HG03565 (cell line): ENCODE data around the gene APBA2.
"Not testable (repeated sequence)": the region's sequence is repeated elsewhere in the genome, so short reads cannot be mapped to it uniquely, and the experiment has no call there.

ENCODE experiments used
- ATAC-seq: cut with Tn5 transposase; IDR thresholded peaks from one replicate; pipeline ENCODE4 v1.9.1; 2021; ENCODE audit warnings: mild to moderate bottlenecking, moderate library complexity; ENCODE audit not compliant: unreplicated experiment

Gene APBA2

DNA sequence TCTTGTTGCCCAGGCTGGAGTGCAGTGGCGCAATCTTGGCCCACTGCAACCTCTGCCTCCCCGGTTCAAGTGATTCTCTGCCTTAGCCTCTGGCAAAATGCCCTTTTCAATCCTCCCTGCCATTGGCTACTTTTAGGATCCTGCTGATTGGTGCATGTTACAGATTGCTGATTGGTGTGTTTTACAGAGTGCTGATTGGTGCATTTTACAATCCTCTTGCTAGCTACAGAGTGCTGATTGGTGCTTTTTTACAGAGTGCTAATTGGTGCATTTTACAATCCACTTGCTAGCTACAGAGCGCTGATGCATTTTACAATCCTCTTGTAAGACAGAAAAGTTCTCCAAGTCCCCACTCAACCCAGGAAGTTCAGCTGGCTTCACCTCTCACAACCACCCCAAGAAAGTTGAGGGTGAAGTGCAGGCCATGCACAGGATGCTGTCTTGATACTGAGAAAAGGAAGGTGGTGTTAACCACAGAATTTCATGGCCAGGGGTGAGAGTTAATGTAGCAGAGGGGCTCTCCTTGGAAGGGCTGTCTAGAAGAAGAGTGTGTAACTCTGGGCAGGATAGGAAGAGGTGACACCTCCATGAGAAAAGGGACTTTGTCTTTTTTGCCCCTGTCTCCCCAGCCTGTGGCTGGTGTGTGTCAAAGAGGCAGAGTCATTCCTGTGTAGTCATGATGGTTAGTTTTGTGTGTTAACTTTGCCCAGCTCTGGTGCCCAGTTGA is 145.9 kb downstream of the APBA2 start:
- no peak for ATAC-seq

DNA sequence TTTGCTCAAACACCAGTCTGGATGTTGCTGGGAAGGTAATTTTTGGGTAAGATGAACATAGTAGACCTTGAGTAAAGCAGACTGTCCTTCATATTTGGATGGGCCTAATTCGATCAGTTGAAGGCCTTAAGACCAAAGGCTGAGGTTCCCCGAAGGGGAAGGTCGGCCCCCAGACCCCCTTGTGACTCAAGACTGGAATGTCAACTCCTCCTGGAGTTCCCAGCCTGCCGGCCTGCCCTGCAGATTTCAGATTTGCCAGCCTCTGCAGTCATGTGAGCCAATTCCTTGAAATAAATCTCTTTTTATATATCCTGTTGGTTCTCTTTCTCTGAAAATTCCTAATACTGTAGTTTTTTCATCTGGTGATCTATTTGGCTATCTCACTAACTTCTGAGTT is 146.5 kb downstream of the APBA2 start:
- no peak for ATAC-seq

DNA sequence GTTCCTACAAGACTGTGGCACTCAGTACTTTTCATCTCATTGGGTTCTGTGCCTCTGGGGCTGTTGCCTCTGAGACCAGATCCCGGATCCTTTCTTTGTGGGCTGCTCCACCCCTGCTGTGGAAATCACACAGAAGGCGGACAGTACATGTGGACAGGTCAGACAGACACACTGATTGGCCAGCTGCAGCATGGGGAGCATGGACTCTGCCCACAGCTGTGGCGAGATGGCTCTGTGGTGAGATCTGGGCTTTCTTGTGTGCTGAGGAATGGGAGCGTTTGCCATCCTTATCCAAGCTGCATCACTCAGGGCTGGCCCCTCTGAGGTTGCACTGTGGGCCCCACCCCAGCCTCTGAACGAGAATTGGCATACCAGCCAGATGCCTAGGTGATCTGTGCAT is 147.0 kb downstream of the APBA2 start:
- no peak for ATAC-seq

DNA sequence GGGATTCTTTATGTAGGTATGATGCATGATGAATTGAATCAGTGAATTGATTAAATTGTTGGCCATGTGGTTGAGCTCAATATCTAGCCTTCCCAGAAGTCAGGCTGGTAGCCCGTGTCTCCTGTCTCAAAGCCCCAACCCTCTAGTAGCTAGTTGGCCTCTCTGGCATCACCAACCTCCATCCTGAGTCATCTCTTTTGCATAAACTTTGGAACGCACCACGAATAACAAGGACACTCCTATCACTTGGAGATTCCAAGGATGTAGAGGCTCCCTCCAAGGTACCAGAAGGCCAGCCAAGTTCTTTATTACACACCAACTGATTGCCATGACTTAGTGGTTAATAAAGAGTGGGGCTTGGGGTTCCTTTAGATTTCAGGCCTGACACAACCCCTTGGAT is 148.4 kb downstream of the APBA2 start:
- ATAC-seq, result no peak

DNA sequence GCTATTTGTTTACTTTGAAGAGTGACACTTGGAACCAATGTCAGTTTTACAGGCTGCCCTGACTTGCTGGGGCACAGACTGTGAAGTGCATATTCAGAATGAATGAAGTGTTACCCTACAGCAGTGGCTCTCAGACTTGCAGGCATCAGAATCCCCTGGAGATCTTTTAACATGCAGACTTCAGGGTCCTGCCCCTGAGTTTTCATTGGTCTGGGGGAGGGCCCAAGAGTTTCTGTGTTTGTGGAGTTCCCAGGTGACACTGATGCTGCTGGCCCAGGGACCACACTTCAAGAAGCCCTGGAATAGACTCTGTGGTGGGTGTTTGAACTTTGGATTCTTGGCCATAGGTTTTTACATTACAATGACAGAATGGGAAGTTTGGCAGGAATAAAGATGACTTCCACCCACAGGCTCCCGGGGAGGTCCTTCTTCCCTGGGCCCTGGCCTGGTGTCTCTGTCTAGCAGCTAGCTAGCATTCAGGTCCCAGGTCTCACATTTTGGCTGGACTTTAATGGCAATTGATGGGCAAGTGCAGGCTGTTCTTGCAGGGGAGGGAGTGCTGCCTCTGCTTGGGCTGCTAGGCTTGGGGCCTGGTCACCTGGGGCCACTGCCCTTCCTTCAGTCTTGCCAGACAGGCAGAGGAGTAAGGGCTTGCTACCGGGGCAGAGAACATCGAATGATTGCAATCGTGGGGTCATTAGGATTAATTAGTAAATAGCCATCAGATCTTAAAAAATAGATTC is 149.0 kb downstream of the APBA2 start:
- no peak for ATAC-seq

DNA sequence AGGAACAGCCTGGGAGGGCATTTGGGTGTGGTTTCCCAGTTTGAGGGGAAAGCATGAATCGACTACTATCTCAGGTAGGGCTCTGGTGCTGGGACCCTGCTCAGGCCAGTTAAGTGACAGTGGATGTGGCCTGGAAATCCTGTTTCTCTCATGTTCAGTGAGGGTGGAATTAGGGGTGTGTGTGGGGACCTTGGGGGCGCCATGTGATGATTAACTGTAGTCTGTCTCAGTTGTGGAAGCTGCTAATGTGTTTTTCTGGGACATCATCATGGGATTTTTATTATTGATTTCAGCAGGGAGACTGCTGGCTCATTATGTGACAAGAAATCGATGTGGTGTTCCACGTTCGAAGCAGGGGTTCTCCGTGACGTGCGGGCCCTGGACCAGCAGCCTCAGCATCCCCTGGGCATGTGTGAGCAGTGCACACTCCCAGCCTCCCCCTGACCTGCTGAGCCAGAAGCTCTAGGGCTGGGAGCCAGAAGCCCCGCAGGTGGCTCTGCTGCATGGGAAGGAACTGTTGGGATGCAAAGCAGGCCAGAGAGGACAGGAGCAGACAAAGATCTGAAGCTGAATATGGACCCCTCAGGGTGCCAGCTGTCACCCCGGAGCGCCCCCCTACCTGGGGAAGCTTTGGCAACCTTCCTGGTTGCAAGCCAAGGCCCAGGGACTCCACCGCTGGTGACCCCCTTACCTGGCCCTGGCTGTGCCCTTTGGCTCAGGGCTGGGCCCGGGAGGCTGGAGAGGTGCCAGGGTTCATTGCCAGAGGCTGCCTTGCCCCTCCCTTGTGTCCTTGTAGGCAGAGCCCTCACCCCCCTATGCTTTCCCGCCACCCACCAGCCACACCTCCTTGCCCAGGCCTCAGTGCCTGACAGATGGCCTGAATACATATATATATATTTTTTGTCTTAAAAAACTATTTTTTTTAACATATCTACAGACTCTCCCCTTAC is 149.8 kb downstream of the APBA2 start:
- ATAC-seq, result no peak

DNA sequence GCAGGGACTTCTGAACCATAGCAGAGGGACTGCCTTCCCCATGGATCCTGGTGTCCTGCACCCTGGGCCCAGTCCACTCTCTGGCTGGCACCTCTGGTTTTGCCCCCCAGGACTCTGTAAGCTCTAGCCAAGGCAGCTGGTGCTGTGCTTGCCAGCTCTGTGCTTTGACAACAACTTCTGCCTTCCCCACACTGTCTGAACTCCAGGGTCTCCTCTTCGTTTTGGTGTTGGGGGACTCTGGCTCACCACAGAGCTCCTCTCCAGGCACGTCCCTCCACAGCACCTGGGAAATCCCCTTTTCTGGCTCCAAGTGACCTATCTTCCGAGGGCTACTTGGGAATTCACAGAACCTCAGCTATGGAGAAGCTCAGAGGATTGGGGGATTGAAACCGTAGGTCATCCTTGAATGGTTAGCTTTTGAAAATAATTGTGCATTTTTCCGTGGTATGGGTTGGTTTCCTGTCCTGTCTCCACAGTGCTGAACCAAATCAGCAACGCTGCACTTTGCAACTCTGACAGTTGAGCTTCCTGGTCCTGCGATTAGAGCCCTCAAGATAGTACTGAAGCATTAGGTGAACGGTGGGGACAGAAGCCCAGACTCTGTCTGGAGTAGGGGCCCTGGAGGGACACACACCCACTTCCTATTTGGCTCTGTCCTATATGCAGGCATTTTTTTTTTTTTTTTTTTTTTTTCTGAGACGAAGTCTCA is 152.4 kb downstream of the APBA2 start:
- no peak for ATAC-seq

DNA sequence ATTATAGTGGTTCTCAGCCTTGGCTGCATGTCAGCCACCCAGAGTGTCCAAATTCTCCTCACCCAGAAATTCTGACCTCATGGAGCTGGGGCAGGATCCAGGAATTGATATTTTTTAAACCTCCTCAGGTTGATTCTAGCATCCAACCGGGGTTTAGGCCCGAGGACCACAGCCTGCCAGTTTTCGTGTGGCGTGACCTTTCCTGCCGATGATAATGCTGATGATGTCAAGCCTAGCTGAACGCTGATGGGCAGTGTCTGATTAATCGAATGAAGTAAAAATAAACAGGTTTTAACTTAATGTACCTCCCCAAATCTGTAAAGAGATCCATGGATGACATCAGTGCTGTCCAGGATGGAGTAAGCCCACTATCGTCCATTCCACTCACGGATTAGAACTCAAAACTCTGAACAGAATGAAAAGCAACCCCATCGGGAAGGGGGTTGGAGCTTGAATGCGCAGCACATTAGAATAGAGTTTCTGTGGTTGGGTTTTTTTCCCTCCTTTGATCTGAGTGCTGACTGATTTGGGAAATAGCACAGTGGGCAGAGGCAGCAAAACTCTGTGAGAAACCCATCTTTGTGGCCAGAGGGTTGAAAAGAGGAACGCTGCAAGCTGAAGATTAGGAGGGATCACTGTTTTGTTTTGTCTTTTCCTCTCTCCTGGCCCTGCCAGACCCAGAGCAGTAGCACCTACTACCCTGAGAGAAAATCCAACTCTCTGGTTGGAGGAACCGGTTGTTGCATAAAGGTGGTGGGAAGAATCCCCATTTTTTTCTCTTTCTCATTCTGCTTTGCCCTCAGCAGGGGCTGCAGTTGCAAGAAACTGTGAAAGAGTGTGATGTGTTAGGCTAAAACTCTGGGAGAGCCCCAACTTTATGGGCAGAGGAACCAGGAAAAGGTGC is 153.9 kb downstream of the APBA2 start:
- ATAC-seq, result no peak

DNA sequence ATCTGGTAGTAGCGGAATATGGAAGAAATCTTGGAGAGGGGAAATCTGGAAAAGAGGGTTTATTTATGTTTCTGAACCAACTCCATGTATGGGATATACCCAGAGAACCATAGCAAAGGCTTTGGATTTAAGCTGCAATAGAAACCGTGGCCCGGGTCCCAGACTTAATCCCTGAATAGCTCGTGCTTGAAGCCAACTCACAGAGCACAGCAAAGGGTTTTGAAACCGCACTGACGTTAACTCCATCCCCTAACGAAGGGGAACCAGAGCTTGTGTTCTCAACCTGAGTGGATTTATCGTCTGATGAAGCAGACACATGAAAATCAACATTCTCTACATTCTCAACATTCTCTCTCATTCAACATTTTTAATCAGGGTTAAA is 154.6 kb downstream of the APBA2 start:
- ATAC-seq, result no peak

DNA sequence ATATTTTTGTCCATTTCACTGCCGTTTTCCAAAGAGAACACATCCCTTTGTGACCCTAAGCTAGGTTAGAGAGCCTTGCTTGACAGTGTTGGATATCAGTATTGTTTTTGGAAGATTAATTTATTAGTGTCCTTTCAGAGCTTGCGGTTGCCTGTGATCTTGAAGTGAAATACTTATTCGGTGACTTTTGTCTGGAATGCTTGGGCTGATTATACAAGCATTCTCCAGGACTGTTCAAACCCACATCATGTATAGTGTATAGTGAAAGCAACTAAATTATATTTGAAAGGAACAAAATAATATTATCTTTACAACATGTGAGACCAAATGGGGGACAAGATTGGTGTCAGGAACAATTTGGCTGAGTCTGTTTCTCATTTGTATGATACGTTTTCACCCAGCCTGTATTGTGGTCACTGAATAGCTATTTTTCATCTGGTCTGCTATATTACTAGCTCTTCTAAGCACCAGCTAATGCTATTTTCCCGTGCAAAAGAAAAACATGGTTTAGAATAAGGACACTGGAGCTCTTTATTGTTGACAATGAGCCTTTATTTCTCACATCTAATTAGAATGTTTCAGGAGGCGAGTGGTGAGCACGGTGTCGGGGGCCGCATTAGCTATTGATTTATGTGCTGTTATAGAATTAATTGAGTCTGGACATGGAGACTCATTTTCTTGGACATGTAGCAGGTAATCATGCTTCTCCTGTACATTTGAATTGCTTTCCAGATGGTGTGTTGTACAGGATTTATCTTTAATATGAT is 158.1 kb downstream of the APBA2 start:
- no peak for ATAC-seq

DNA sequence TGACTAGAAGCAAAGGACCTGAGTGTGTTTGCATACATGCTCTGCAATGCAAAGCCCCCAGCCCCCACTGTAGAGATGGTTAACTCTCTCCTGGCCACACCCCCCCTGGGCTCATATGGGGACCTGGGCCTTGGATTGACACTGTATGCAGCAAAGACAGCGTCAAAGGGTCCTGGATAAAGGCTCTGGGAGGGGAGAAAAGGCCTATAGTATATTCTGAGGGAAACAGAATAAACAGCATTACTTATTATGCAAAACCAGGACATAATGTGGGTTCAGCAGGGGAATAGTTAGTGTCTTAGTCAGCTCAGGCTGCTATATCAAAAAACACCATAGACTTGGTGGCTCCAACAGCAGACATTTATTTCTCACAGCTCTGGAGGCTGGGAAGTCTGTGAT is 158.7 kb downstream of the APBA2 start:
- no peak for ATAC-seq

DNA sequence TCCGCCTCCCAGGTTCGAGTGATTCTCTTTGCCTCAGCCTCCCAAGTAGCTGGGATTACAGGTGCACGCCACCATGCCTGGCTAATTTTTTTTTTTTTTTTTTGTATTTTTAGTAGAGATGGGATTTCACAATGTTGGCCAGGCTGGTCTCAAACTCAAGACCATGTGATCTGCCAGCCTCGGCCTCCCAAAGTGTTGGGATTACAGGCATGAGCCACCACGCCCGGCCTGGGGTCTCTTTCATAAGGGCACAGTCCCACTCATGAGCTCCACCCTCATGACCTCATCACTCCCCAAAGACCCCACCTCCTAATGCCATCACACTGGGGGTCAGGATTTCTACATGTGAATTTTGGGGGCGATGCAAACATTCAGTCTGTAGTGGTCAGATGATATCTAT is 159.4 kb downstream of the APBA2 start:
- not testable (repeated sequence) for ATAC-seq

DNA sequence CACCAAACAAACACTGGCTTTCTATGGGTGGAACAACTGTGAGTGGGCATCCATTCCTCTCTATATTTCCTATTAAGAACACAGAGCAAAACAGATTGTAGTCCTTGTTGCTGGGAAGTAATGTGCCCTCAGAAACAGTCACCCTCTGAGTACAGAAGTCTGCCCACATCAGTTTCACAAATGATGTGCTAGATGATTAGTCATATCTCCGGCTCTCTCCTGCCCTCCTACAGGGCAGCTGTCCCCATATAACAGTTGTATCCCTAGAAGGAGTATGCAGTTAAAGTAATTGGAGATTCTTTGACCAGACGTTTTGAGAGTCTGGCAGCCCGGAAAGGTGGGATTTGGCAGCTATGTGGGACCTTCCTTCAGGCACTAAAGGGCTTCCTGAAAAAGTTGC is 159.9 kb downstream of the APBA2 start:
- no peak for ATAC-seq

DNA sequence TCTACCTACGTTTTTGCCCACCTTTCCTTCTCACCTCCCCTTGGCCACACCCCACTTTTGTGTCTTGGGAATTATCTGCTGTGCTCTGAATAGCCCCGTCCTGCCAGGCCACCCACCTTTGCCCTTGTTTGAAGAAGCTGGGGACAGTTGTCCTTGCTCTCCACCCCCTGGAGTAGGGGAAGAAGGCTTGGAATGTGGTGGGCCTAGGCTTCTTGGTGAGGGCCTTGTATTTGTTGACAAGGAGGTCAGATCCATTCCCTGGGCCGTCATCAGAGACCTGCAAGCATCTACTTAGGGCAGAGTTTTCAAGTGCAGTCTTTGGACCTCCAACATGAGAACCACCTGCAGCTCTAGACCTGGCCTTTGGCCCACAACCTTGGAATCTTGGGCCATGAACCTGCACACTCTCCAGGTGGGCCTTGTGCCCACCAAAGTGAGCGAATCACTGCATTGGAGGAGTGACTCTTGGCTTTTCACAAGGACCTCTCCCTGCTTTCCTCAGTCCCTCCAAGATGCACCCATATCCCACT is 160.6 kb downstream of the APBA2 start:
- ATAC-seq, result no peak

DNA sequence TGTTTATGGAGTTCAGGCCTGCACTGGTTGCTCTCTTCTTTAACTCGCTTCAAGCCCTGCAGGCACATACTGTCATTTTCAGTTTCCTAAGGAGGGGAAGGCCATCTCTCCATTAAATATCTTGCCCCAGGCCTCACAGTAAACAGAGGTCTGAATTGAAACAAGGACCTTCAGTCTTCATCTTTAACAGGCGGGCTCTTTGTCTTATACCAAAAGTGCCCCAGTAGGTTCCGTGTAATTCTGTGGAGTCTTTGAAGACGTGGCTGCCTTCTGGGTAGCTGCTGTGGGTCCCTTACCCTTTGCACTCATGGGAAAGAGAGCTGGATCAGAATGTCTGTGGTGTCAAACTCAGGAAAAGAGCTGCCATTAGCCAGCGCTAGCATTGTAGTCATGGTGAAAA is 161.2 kb downstream of the APBA2 start:
- ATAC-seq, result no peak

DNA sequence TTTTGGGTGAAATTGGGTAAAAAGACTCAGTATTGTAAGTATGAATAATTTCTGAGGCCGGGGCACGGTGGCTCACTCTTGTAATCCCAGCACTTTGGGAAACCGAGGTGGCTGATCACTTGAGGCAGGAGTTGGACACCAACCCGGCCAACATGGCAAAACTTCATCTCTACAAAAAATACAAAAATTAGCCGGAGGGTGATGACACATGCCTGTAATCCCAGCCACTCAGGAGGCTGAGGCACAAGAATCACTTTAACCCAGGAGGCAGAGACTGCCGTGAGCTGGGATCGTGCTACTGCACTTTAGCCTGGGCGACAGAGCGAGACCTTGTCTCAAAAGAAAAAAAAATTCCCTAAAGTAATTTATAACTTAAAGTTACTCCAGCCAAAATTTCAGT is 162.2 kb downstream of the APBA2 start:
- ATAC-seq, result no peak

DNA sequence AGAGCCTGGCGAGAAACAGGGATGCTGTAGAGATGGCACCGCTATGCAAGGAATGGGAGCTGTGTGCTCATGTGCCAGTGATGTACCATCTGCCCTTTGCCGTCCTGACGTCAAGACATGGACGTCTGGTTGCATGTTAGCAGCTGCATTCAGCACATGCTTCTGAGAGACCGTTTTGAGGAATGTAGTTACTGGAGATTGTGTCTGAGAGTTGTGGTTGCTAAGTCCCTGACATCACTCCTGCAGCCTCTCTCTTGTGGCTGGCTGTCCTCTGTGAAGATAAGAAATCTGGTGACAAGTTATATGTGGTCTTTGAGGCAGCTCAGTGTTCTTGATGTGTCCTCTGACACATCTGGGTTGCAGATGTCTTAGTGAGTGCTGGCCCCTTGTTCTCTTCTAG is 165.1 kb downstream of the APBA2 start:
- no peak for ATAC-seq

DNA sequence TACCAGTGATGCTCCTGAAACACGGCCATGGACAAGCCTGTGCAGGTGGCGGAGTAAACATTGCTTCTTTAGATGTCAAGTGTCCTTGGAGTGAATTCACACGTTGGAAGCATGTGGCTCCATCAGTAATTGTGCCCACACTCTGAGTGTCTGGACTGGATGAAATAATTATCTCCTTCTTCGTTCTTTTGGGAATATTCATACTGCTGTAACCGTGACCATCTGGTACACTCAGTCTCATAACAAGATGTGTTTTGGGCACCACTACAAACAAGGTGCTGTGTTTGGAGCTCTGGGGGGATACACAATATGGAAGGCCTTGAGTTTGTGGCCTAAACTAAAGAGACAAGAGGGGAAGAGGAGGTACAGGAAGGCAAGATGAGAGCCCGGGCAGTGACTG is 165.6 kb downstream of the APBA2 start:
- no peak for ATAC-seq

DNA sequence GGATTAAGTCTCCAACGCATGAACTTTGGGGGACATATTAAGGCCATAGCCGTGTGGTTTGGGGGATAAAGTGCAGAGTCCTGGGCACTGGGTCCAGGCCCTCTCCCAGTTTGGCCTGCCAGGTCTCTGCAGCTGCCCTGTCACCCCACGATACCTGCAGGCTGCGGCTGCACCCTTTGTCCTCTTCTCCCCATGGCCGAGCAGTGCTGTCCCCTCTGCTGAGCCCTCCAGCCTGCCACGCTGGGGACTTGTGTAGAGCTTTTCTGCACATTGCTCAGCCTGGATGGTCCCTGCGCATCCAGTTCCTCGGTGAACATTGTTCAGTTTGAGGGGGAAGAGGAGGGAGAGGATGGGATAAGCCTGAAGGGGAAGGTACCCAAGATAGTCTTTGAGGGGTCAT is 167.2 kb downstream of the APBA2 start:
- no peak for ATAC-seq
